Measurements from ENCODE around the gene SLC12A5.

The SLC12A5 gene

DNA sequence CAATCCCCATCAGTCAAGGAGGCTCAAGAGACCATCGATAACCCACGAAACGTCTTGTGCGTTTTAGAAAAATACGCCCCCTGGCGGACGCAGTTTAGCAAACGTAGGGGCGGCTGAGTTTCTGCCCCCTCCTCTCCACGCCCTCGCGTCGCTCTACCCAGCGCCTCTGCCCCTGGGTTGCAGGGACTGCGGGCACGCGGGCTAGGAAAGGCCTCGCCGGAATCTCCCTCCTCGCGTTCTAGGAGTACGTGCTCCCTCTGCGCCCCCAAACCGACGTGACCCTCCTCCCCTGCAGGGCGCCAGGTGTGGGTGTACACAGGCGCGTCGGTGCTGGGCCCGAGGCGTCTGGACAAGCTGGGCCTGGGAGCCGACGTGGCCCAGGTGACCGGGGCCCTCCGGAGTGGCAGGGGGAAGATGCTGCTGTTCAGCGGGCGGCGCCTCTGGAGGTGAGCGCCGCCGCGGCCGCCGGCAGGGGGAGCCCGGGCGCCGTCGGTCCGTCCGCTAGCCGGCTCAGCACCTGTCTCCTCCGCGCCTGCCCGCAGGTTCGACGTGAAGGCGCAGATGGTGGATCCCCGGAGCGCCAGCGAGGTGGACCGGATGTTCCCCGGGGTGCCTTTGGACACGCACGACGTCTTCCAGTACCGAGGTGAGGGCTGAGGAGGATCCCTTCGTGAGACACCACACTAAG, 15.0 kb upstream of the SLC12A5 start:
- TF ChIP-seq, protein P1, sequence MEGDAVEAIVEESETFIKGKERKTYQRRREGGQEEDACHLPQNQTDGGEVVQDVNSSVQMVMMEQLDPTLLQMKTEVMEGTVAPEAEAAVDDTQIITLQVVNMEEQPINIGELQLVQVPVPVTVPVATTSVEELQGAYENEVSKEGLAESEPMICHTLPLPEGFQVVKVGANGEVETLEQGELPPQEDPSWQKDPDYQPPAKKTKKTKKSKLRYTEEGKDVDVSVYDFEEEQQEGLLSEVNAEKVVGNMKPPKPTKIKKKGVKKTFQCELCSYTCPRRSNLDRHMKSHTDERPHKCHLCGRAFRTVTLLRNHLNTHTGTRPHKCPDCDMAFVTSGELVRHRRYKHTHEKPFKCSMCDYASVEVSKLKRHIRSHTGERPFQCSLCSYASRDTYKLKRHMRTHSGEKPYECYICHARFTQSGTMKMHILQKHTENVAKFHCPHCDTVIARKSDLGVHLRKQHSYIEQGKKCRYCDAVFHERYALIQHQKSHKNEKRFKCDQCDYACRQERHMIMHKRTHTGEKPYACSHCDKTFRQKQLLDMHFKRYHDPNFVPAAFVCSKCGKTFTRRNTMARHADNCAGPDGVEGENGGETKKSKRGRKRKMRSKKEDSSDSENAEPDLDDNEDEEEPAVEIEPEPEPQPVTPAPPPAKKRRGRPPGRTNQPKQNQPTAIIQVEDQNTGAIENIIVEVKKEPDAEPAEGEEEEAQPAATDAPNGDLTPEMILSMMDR (conservative IDR thresholded peaks at IDR 0.05): peak; percentile 96
- H3K27ac ChIP-seq: no peak overlapping the region

DNA sequence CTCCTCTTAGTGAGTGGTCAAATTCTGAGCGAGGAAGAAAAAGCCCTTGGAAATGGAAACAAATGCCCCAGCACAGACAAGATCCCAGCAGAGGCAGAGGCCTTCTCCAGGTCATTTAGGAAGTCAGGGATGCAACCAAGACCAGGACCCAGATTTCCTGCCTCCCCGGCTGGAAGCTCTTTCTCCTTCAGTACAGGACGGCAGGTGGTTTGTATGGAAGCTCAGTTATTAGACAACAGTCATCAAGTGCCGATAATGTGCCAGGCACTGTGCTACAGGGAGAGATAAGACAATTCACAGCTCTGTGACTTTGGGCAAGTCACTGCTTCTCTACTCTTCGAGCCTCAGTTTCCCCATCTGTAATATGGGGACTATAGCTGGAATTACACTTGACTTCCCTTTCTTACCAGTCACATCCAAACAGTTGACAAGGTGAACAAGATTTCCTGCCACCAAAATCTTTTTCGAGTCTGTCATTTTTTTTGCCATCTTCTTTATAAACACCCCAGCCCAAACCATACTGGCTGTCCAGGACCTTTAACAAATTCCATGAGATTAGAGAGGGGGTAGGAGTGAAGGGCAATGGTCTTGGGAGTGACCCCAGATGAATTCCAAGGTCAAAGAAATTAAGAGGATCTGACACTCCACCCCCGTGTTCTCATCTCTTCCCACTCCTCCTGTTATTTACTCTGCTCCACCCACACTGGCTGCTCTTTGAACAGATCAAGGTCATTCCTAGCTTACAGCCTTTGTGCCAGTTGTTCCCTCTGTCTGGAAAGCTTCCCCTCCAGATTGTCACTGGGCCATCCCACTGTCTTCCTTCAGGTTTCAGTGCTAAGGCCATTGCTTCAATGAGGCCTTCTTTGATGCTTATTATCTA, 14.3 kb upstream of the SLC12A5 start:
- TF ChIP-seq, protein P1 (conservative IDR thresholded peaks at IDR 0.05): no peak
- H3K27ac ChIP-seq: no peak overlapping the region

DNA sequence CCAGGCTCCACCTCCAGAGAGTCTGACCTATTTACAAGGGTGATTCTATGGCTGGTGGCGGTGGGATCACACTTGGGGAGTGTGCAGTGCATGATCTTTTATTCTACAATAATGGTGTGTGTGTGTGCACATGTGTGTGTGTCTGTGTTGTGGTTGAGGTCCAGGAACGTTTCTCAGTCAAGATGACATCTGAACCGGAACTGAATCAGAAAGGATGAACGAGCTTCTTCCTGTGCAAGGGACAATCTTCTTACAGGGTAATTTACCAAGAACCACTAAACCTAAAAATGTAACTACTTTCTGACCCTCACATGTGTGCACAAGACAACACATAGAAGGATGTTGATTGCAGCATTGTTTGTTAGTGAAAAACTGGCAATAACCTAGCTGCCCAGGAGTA, 11.7 kb upstream of the SLC12A5 start:
- TF ChIP-seq, protein P1 (conservative IDR thresholded peaks at IDR 0.05): no peak
- no peak overlapping the region for H3K27ac ChIP-seq

DNA sequence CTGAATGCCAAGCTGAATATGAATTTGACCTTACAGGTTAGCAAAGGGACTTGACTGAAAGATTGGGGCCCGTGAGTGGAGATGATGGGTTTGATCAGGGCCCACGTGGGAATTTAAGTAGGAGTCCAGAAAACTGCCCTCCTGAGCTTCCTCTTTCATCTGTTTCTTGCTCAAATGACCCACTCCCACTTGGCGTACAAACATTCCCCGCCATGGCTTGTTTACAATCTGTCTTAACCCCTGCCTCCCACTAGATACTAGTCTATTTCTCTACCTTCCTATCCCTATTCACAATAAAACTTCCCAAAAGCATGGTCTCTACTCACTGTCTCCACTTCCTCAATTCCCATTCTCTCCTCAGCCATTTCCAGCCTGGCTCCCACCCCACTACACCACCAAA, 10.9 kb upstream of the SLC12A5 start:
- H3K27ac ChIP-seq: no peak overlapping the region
- TF ChIP-seq, protein P1 (conservative IDR thresholded peaks at IDR 0.05): no peak

DNA sequence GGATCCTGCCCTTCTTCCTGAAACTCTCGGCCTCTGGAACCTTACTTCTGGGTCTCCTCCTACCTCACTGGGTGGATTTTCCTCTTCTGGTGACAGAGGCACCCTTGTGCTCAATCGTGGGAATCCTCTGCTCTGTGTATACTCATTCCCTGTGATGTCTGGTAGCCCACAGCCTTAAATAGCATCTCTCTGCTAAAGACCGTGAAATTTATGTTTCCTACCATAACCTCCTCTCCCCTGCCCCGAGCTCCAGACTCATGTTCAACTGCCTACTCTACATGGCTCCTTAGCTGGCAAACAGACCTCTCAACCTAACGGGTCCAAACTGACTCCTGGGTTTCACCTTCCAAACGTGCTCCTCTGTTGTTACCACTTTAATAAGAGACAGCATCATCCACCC, 10.4 kb upstream of the SLC12A5 start:
- TF ChIP-seq, protein P1 (conservative IDR thresholded peaks at IDR 0.05): no peak

DNA sequence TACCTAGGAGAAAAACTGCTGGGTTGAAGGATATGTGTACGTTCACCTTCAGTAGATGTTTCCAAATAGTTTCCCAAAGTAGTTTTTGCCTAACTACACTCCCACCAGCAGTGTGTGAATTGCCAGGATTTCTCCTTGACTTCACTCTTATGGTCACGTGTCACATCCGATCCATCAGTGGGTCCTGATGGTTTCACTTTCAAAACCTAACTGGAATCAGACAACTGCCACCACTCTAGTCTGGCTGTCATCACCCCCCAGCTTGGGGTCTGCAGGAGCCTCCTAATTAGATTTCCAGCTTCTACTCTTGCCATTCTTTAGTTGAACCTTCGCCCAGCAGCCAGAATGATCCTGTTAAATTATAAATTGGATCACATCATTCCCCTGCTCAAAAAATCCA, 8.5 kb upstream of the SLC12A5 start:
- no peak overlapping the region for H3K27ac ChIP-seq
- TF ChIP-seq, protein P1 (conservative IDR thresholded peaks at IDR 0.05): no peak

More for the DNA sequence above, 10.4 kb upstream of the SLC12A5 start:
- no peak overlapping the region for H3K27ac ChIP-seq
